Effector memory CD4-positive, alpha-beta T cell (primary cell): ENCODE results near the gene AQP12A.

ENCODE experiments used
- DNase-seq, 3 donors: peaks; one replicate each; pipeline ENCODE4 v3.0.0-alpha.2; 2020
- H3K27ac ChIP-seq: 2 replicates; pipeline ENCODE4 v1.7.0; 2013; ENCODE audit warnings: mild to moderate bottlenecking, low read length, moderate library complexity; ENCODE audit not compliant: insufficient read depth, poor library complexity, severe bottlenecking
- H3K27me3 ChIP-seq: replicated peaks from 2 replicates; pipeline ENCODE4 v1.7.0; 2013; ENCODE audit warnings: mild to moderate bottlenecking, low read length; ENCODE audit not compliant: insufficient read depth, control insufficient read depth, poor library complexity, severe bottlenecking
- H3K36me3 ChIP-seq: 2 replicates; pipeline ENCODE4 v1.7.0; 2013; ENCODE audit warnings: mild to moderate bottlenecking, low read length, moderate library complexity; ENCODE audit not compliant: control insufficient read depth, insufficient read depth
- H3K4me1 ChIP-seq: 2 replicates; pipeline ENCODE4 v1.7.0; 2013; ENCODE audit warnings: low read length, mild to moderate bottlenecking; ENCODE audit not compliant: control insufficient read depth, insufficient read depth, poor library complexity, severe bottlenecking
- H3K4me3 ChIP-seq: 2 replicates; pipeline ENCODE4 v1.7.0; 2013; ENCODE audit warnings: low read length, low read depth, mild to moderate bottlenecking; ENCODE audit not compliant: insufficient read depth, poor library complexity, severe bottlenecking
- H3K9me3 ChIP-seq: 2 replicates; pipeline ENCODE4 v1.7.0; 2013; ENCODE audit warnings: mild to moderate bottlenecking, low read length, moderate library complexity; ENCODE audit not compliant: control insufficient read depth

AQP12A gene

DNA sequence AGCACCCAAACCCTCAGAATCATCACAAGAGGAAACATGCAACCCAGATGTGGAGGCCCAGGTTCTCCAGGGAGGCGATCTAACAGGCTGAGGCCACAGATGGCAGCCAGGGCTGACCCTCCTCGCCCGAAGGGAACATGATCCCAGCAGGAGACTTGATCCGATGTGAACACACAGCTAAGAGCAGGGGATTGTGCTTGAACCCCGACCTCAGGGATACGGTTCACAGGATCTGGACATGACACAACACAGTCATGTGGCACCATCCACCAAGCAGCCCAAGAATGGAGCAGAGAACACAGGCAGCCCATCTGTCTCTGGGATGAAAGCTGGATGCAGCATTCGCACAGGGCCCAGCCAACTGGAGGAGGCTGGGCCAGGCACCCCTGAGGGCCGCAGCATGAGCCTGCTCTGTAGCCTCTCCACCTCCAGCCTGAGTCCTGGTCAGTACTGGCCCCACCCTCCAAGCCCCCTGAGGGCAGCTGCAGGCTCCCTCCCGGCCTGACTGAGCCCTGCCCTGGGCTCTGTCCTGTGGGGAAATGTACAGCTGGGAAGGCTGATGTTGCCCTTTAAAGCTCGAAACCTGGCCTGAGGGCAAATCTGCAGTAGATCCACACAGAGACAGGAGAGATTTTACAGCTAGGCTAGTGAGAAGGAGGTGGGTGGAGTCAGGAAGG, 39.0 kb downstream of the AQP12A start:
- Histone ChIP-seq H3K27ac (no peak overlapping the region), H3K4me1 (no peaks in the 10 kb centered on the region), H3K9me3 (no peaks in the 10 kb centered on the region), H3K4me3 (no peak overlapping the region), H3K36me3 (no peaks in the 10 kb centered on the region), H3K27me3 (no peaks in the 10 kb centered on the region)
- DNase-seq: no peak

DNA sequence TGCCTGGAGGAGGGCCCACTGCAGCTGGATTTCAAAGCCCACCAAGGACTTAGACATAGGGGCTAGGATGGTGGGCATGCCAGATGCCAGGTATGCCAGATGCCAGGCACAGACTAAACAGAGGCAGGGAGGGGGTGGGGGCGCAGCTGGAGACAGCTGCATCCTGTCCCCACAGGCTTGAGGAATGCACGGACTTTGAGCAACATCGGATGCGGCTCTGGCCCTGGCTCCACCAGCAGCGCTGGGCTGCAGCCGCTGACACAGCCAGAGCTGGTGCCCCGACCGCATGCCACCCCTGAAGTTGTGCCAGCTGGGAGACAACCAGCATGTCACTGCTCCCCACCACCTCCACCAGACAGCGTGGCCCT, 39.5 kb downstream of the AQP12A start:
- Histone ChIP-seq H3K27me3 (no peaks in the 10 kb centered on the region), H3K4me1 (no peaks in the 10 kb centered on the region), H3K9me3 (no peaks in the 10 kb centered on the region), H3K36me3 (no peaks in the 10 kb centered on the region), H3K4me3 (no peak overlapping the region), H3K27ac (no peak overlapping the region)
- no peak for DNase-seq

DNA sequence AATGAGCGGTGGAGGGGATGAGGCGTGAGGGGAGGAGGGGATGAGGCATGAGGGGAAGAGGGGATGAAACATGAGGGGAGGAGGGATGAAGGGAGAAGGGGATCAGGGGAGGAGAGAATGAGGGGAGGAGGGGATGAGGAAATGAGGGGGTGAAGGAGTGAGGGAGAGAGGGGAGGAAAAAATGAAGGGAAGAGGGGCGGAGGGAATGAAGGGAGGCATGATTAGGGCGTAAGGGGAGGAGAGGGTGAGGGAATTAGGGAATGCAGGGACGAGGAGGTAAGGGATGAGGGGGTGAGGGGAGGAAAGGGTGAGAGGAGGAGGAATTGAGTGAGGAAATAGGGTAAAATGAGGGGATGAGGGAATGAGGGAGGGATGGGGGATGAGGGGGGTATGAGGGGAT, 40.5 kb downstream of the AQP12A start:
- Histone ChIP-seq H3K27me3 (no peaks in the 10 kb centered on the region), H3K27ac (no peak overlapping the region), H3K4me3 (no peak overlapping the region), H3K9me3 (no peaks in the 10 kb centered on the region), H3K36me3 (no peaks in the 10 kb centered on the region), H3K4me1 (no peaks in the 10 kb centered on the region)
- DNase-seq: no peak

DNA sequence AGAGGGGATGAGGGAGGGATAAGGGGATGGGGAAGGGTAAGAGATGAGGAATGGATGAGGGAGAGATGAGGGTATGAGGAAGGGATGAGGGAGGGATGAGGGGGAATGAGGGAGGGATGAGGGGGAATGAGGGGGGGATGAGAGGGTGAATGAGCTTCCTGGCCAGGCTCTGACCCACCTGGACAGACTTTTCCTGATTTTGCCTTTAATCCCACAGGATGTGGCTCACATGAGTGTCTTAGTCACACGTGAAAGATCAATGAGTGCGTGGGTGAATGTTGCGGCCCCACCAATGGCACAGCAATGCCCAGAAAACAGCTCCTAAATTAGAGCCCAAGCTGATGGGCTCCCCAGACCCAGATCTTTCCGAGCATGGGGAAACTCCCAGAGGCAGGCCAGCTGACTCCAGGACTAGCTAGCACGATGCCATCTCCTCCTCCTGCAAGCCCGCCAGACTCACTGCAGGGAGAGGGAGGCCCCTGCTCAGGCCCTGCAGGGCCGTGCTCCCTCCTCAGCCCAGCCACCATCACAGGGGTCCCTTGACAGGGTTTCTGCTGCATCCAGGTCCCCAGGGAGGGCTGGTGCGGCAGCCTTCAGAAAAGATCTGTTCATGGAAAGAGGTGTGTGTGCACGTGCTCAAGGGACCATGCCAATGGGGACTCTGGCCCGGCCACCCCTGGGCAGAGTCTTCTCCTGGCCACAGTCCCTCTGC, 41.4 kb downstream of the AQP12A start:
- H3K9me3 ChIP-seq: no peaks in the 10 kb centered on the region
- no peak for DNase-seq
- no peaks in the 10 kb centered on the region for H3K4me1 ChIP-seq
- H3K27me3 ChIP-seq: no peaks in the 10 kb centered on the region
- H3K27ac ChIP-seq: no peak overlapping the region
- H3K36me3 ChIP-seq: no peaks in the 10 kb centered on the region
- H3K4me3 ChIP-seq: no peak overlapping the region

DNA sequence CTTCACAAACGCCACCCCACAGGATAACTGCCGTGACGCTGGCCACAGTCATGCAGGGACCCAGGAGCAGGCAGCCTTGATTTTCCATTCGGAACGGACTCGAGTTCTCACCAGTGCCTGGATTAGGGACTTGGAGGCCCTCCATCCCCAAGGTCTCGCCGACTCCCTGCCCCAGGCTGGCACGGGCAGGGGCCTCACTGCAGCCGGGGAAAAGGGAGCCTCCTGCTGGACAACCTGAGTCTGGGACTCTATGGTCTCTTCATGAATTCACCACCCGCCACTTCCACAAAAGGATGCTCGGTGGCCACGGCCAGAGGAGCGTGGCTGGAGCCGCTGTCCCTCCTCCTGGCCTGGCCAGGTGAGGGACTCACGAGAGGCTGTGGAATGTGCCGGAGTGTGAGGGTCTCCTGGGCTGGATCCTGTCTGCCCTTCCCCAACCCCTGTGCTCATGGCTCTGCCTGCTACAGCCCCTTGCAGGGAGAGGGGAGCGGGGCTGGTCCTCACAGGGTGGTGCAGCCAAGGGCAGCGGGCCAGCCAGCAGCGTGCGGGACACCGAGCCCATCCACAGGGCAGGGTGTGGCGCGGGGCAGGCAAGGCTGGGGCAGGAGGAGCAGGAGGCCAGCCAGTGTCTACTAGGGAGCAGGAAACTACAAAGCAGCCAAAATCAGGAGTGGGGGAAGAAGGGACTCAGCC, 42.3 kb downstream of the AQP12A start:
- H3K27me3 ChIP-seq: no peaks in the 10 kb centered on the region
- DNase-seq: no peak

DNA sequence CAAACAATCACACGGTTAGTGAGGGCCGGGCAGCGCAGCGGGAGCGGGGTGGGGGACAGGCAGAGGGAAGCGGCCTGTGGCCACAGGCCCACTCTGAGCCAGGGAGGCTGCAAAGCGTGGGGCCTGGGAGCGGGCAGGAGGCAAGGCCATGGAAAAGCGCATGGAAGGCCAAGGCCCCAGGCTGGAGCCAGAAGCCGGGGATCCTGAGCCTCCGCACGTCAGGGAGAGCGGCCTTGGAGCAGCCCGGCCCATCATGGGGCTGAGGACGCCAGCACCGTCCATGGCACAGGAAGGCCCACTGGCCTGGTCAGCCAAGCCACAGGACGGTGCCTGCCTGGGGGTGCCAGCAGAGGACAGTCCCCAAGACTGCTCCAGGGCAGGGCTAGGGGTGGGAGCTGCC, 43.1 kb downstream of the AQP12A start:
- Histone ChIP-seq H3K36me3 (no peaks in the 10 kb centered on the region), H3K4me1 (no peaks in the 10 kb centered on the region), H3K27ac (no peak overlapping the region), H3K9me3 (no peaks in the 10 kb centered on the region), H3K27me3 (no peaks in the 10 kb centered on the region), H3K4me3 (no peak overlapping the region)
- no peak for DNase-seq

More for the DNA sequence above, 42.3 kb downstream of the AQP12A start:
- no peaks in the 10 kb centered on the region for H3K36me3 ChIP-seq
- no peaks in the 10 kb centered on the region for H3K4me1 ChIP-seq
- no peaks in the 10 kb centered on the region for H3K9me3 ChIP-seq
- no peak overlapping the region for H3K4me3 ChIP-seq
- no peak overlapping the region for H3K27ac ChIP-seq

DNA sequence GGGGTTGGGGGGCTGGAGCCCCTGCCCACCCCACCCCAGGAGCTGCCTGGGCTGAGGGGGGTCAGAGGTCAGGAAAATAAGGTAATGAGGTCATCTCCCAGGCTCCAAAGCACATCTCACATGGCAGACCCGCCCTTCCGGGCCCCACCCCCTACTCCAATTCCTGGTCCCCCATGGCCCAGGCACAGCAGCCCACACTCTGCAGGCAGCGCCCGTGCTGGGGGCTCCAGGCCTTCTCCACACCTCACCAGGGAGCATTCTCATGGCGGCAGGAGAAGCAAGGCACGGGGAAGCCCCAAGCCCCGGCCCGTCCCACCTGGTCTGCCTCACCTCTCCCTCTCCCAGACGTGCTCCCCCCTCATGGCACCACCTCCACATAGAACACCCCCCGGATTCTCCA, 43.8 kb downstream of the AQP12A start:
- DNase-seq: no peak
- H3K27ac ChIP-seq: no peak overlapping the region
- no peaks in the 10 kb centered on the region for H3K4me1 ChIP-seq
- H3K9me3 ChIP-seq: no peaks in the 10 kb centered on the region
- no peaks in the 10 kb centered on the region for H3K27me3 ChIP-seq
- H3K36me3 ChIP-seq: no peaks in the 10 kb centered on the region
- no peak overlapping the region for H3K4me3 ChIP-seq

DNA sequence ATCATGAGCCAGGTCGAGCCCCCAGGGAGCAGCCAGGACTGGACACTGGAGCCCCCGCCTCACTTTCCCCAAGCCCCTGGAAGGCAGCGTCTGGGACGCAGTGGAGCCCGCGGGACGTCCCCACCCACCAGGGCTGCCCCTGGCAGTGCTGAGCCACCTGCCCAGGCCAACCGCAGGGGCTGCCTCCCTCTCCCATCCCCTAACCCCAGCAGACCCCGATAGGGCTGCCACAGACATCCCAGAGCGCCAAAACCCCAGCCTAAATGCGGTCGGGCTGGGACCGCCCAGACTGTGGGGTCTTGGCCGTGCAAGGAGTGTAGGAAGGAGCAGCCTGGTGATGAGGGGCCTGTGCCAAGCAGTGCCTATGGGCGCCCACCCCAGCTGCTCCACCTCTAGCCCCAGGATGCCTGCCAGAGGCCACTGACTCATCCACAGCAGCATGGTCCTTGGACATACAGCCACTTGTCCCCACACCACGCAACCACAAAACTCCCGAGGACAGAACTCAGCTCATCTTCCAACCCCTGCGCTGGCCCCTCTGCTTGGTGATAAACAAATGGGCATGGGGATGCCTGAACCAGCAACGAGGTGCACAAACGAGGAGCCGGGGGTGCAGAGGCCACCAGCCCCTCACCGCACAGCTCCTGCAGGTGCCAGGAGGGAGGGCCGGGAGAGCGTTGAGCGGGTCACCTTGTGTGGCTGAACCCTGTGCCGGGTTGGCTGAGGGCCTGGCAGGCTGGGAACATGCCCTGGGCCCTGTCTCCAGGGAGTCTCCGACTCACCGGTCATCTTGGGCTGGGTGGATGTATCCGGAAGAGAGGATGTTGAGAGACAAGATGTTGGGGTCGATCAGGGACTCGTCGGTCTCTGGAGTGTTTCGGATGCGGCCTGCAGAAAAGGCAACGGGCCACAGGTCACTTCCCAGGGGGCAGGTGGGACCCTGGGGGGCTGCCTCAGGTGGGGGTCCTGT, 44.9 kb downstream of the AQP12A start:
- no peak for DNase-seq
- Histone ChIP-seq H3K4me1 (no peaks in the 10 kb centered on the region), H3K4me3 (no peak overlapping the region), H3K27ac (no peak overlapping the region), H3K27me3 (no peaks in the 10 kb centered on the region), H3K9me3 (no peaks in the 10 kb centered on the region), H3K36me3 (no peaks in the 10 kb centered on the region)

DNA sequence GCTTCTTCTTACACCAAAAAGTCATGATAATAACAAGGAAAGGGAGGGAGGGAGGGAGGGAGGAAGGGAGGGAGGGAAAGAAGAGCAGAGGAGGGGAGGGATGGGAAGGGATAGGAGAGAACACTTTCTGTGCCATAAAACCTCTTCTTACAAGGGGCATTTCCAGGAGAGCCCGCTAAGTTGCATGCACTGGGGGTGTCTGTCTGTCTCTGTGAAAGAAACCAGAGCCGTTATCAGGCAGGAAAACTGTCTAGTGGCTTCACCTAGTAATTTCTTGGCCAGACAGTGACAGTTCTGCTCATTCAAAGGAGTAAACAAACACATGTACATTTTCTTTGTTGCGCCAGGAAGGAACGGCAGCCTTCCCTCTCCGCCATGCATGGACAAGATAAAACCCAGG, 45.8 kb downstream of the AQP12A start:
- Histone ChIP-seq H3K4me3 (no peak overlapping the region), H3K4me1 (no peaks in the 10 kb centered on the region), H3K36me3 (no peaks in the 10 kb centered on the region), H3K27ac (no peak overlapping the region), H3K9me3 (no peaks in the 10 kb centered on the region), H3K27me3 (no peaks in the 10 kb centered on the region)
- DNase-seq: no peak
